HL-60 (cell line): Measurements from ENCODE around the gene STPG4.

Experiments used
- DNase-seq, 2 experiments: peaks; one replicate each; pipeline ENCODE4 v3.0.0-alpha.2; 2010 to 2020; ENCODE audit warnings: low read depth in 1 of 2, low spot score in 1 of 2
- H3K27ac ChIP-seq: fragments of 250-450 bp; sonication (Bioruptor Pico); replicated peaks from 2 replicates; pipeline ENCODE4 v1.5.1; 2020; ENCODE audit warnings: mild to moderate bottlenecking, moderate library complexity
- H3K27me3 ChIP-seq: fragments of 250-450 bp; sonication (Bioruptor Pico); 2 replicates; pipeline ENCODE4 v1.5.1; 2021; ENCODE audit warnings: mild to moderate bottlenecking, moderate library complexity; ENCODE audit not compliant: insufficient read depth, poor library complexity, severe bottlenecking
- H3K4me3 ChIP-seq: replicated peaks from 2 replicates; pipeline ENCODE4 v1.5.1; 2011; ENCODE audit warnings: mild to moderate bottlenecking, control low read depth, low read length; ENCODE audit not compliant: insufficient read depth
- GABPA ChIP-seq: IDR thresholded peaks from 2 replicates; pipeline ENCODE4 v1.6.1; 2012; ENCODE audit warnings: low read depth
- POLR2AphosphoS5 ChIP-seq: IDR thresholded peaks from 2 replicates; pipeline ENCODE4 v1.6.1; 2012; ENCODE audit warnings: low read depth
- SPI1 ChIP-seq: IDR thresholded peaks from 2 replicates; pipeline ENCODE4 v1.6.1; 2012; ENCODE audit warnings: low read depth, mild to moderate bottlenecking, borderline replicate concordance
- TF ChIP-seq, protein P1 (sequence below): IDR thresholded peaks from 2 replicates; pipeline ENCODE4 v1.6.1; 2012; ENCODE audit warnings: low read depth; ENCODE audit not compliant: insufficient replicate concordance
- TF ChIP-seq, protein P2 (sequence below): IDR thresholded peaks from one replicate; pipeline ENCODE4 v1.5.1; 2011; ENCODE audit warnings: low read length, control low read depth, inconsistent platforms; ENCODE audit not compliant: insufficient read depth

STPG4 gene

DNA sequence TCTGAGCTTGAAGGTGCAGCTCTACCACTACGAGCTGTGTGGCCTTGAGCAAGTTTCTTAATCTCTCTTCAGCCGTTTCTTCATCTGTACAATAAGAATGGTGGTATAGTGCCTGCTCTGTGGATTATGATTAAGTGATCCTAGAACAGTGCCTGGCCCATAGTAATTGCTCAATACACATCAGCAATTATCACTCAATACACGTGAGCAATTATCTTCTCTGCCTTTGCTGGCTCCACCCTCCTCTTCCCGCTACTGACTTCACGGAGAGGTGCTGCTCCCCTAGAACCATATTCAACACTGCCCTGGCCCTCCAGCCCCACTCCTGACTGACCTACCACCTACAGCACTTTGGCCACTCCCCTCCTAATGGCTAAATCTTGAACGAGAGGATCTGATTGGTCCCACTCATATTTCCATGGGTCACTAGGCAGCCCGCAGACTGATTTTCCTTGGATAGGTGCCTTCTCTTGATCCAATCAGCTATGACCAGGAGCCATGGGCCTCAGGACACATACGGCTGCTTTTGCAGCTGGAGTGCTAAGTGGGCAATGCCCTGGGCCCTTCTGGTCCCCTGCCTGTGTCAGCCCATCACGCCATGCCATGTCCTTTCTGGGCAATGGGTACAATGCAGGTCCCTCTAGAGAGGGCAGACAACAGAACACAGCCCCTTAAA, 77.5 kb downstream of the STPG4 start:
- no peak for TF ChIP-seq GABPA
- TF ChIP-seq, protein P1, sequence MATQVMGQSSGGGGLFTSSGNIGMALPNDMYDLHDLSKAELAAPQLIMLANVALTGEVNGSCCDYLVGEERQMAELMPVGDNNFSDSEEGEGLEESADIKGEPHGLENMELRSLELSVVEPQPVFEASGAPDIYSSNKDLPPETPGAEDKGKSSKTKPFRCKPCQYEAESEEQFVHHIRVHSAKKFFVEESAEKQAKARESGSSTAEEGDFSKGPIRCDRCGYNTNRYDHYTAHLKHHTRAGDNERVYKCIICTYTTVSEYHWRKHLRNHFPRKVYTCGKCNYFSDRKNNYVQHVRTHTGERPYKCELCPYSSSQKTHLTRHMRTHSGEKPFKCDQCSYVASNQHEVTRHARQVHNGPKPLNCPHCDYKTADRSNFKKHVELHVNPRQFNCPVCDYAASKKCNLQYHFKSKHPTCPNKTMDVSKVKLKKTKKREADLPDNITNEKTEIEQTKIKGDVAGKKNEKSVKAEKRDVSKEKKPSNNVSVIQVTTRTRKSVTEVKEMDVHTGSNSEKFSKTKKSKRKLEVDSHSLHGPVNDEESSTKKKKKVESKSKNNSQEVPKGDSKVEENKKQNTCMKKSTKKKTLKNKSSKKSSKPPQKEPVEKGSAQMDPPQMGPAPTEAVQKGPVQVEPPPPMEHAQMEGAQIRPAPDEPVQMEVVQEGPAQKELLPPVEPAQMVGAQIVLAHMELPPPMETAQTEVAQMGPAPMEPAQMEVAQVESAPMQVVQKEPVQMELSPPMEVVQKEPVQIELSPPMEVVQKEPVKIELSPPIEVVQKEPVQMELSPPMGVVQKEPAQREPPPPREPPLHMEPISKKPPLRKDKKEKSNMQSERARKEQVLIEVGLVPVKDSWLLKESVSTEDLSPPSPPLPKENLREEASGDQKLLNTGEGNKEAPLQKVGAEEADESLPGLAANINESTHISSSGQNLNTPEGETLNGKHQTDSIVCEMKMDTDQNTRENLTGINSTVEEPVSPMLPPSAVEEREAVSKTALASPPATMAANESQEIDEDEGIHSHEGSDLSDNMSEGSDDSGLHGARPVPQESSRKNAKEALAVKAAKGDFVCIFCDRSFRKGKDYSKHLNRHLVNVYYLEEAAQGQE: no peak
- no peak for TF ChIP-seq SPI1
- H3K27me3 ChIP-seq: no peaks in the 10 kb centered on the region
- DNase-seq: no peak
- no peak overlapping the region for H3K4me3 ChIP-seq
- no peak overlapping the region for H3K27ac ChIP-seq

DNA sequence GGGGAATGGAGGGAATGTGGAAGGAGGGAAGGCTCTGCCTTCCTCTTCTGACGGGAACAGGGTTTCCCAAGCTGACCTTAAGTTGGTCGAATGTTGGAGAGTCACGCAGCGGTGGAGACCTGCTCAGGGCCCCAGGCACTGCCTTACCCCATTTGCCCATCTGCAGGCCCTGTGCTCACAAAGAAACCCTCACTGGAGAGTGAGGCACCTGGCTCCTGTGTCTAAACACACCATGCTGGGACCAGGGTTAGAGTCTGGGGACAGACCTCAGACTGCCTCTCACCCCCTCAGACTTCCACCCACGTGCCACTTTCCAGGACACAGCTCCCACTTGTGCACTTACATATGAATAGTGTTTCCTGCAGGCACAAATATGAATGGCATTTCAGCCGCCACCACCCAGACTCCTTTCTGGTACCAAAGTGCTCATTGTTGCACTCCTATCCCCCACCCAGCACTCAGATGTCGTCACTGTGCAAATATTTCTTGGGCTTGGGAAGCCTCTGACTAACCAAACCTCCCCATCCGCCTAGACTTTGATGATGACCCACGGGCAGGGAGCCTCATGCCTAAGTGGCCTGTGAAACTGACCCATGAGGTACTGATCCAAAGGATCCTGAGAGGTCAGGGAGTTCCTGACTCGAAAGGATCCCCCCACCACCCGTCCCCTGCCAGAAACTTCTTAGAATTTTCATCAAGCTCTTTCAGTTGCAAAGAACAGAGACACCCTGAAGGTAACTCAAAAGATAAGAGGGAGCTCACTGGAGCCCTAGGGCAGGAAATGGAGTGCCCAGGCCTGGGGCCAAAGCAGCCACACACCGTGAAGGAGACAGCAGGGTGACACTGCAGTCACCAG, 78.3 kb downstream of the STPG4 start:
- H3K4me3 ChIP-seq: no peak overlapping the region
- H3K27me3 ChIP-seq: no peaks in the 10 kb centered on the region
- H3K27ac ChIP-seq: no peak overlapping the region
- no peak for DNase-seq
- TF ChIP-seq SPI1: no peak
- peak; percentile 45 for TF ChIP-seq POLR2AphosphoS5
- TF ChIP-seq GABPA: no peak

DNA sequence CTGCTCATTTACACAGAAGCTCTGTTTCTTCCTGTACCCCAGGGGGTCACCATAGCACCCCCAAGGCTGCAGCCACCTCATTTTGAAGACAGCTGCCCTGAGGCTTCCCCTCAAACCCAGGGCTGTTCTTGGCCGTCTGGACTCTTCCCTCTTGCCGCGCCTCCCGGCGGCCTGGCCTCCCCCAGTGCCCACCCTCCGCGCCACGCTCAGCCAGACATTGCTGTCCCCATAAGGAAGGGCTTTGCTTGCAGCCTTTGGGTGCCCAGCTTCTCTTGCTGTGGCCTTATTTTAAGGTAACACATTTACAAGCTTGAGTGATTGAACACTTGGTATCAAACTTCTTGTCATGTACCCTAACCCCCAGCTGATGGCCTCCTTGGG, 79.0 kb downstream of the STPG4 start:
- TF ChIP-seq POLR2AphosphoS5: no peak
- TF ChIP-seq, protein P1: no peak
- TF ChIP-seq GABPA: no peak
- no peak for TF ChIP-seq SPI1
- TF ChIP-seq, protein P2, sequence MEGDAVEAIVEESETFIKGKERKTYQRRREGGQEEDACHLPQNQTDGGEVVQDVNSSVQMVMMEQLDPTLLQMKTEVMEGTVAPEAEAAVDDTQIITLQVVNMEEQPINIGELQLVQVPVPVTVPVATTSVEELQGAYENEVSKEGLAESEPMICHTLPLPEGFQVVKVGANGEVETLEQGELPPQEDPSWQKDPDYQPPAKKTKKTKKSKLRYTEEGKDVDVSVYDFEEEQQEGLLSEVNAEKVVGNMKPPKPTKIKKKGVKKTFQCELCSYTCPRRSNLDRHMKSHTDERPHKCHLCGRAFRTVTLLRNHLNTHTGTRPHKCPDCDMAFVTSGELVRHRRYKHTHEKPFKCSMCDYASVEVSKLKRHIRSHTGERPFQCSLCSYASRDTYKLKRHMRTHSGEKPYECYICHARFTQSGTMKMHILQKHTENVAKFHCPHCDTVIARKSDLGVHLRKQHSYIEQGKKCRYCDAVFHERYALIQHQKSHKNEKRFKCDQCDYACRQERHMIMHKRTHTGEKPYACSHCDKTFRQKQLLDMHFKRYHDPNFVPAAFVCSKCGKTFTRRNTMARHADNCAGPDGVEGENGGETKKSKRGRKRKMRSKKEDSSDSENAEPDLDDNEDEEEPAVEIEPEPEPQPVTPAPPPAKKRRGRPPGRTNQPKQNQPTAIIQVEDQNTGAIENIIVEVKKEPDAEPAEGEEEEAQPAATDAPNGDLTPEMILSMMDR: no peak
- H3K27ac ChIP-seq: no peak overlapping the region
- no peak overlapping the region for H3K4me3 ChIP-seq
- no peak for DNase-seq
- no peaks in the 10 kb centered on the region for H3K27me3 ChIP-seq

DNA sequence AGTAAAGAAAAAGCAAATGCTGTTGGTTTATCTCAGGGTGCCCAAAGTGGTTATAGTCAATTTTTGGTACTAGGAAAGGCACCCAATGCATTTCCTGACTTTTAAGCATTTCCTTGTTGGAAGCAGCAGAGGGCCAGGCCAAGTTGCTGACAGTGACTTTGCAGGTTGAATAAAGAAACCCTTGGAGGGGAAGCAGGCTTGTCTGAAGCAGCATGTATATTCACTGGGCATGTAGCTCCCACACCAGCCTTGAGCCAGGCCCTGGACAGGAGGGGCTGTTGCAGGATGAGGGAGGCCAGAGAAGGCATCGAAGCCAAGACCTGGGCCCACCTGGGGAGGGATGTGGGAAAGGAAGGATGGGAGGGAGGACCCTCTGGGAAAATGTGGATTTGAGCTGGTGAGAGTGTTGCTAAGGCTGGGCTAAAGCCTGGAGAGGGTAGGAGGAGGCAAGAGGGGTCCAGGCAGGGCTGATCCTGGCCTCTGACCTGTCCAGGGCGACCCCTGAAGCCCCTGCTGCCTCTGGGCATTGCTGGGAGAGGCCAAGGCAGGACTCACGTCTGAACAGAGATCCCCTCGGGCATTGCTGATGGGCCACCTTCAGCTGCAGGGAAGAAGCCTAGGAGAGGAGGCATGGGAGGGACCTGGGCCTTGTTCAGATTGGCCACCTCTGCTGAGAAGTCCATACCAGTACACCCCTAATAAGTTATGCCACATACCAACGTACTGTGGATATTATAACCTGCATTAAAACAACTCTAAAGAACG, 79.6 kb downstream of the STPG4 start:
- no peak for DNase-seq
- no peak for TF ChIP-seq SPI1
- TF ChIP-seq GABPA: no peak
- TF ChIP-seq POLR2AphosphoS5: no peak
- TF ChIP-seq, protein P1: no peak
- TF ChIP-seq, protein P2: no peak
- Histone ChIP-seq H3K4me3 (no peak overlapping the region), H3K27me3 (no peaks in the 10 kb centered on the region), H3K27ac (no peak overlapping the region)
